CD4-positive, alpha-beta T cell treated with Interferon alpha-2 for 1 hour (primary cell): ENCODE measurements around the gene HLA-E.
A peak's percentile ranks its signal among the peaks of the same experiment; 100 is the strongest.
"Not testable (repeated sequence)": the region's sequence is repeated elsewhere in the genome, so short reads cannot be mapped to it uniquely, and the experiment has no call there.

Experiments
- DNase-seq, 2 donors: peaks; one replicate each; pipeline ENCODE4 v3.0.0-alpha.2; 2020 to 2022

Gene HLA-E

GRCh38 chr6:30481211-30481964 lies 7.9 kb upstream of the HLA-E start:
- DNase-seq = no peak

DNA sequence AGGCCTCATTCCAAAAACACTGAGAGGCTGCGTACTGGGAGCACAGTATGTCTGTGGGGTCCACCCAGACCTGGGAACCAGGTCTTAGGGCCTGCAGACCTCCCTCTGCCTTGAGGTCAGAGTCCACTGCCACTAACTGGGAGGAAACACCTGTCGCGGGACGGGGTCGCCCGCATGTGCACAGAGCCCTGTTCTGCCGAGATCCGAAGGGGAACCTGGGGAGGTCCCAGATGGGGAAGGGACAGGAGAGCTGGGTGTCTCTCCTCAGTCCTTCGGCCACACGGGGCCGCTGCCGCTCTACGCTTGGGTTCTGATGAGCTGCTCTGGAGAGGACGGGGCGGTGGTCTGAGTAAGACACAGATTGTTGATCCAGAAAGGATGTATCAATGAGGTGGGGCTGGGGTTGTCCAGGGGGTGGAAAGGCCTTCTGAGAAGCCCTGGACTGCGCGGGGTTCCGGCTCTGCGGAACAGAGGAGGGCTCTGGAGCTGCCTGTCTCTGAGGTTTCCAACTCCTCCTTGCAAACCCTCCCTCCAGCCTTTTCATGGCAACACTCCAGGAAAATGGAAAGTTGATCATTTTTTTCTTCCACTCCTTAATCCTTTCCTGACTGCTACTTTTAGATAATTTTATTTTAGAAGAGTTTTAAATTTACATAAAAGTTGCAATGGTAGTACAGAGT lies 7.2 kb upstream of the HLA-E start:
- DNase-seq = peak; percentile 86 to 87

DNA sequence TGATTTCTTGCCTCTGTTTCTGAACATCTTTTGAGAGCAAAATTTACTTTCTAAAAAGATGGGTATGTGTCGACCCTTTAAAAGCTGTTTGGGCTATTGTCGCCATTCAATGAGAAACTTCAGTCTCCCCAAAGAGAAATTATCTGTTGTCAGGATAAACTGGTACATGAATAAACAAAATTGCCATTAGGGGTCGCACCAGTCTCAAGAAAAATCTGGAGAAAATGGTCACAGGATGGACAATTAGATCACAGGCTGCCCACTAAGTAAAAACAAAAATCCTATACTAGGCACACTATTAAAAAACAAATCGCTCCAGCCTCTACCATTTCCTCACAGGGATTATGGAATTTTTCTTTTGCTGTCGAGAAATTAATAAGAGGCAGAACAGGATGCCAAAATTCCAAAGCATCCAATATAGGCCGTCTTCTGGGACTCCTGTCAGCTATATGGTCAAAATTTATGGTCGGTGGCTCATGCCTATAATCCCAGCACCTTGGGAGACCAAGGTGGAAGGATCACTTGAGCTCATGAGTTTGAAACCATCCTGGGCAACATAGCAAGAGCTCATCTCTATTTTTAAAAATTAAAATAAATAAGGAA lies 5.5 kb upstream of the HLA-E start:
- peak; percentile 58 to 78 for DNase-seq

- no peak for DNase-seq
These were observed 4.1 kb upstream of the HLA-E start for GRCh38 chr6:30485236-30485635.

GRCh38 chr6:30487926-30488325 lies 1.4 kb upstream of the HLA-E start:
- DNase-seq = no peak

GRCh38 chr6:30488697-30489080 lies 620 bp upstream of the HLA-E start:
- not testable (repeated sequence) for DNase-seq

- DNase-seq = peak; percentile 80 to 89
These were observed 942 bp downstream of the HLA-E start for GRCh38 chr6:30490026-30490876.

DNA sequence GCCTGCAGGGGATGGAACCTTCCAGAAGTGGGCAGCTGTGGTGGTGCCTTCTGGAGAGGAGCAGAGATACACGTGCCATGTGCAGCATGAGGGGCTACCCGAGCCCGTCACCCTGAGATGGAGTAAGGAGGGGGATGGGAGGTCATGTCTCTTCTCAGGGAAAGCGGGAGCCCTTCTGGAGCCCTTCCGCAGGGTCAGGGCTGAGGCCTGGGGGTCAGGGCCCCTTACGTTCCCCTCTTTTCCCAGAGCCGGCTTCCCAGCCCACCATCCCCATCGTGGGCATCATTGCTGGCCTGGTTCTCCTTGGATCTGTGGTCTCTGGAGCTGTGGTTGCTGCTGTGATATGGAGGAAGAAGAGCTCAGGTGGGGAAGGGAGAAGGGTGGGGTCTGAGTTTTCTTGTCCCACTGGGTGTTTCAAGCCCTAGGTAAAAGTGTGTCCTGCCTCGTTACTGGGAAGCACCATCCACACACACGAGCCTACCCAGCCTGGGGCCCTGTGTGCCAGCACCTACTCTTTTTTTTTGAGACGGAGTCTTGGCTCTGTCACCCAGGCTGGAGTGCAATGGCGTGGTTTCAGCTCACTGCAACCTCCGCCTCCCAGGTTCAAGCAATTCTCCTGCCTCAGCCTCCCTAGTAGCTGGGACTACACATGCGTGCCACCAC lies 2.1 kb downstream of the HLA-E start:
- peak in 1 of 2 donors; percentile 50 for DNase-seq

DNA sequence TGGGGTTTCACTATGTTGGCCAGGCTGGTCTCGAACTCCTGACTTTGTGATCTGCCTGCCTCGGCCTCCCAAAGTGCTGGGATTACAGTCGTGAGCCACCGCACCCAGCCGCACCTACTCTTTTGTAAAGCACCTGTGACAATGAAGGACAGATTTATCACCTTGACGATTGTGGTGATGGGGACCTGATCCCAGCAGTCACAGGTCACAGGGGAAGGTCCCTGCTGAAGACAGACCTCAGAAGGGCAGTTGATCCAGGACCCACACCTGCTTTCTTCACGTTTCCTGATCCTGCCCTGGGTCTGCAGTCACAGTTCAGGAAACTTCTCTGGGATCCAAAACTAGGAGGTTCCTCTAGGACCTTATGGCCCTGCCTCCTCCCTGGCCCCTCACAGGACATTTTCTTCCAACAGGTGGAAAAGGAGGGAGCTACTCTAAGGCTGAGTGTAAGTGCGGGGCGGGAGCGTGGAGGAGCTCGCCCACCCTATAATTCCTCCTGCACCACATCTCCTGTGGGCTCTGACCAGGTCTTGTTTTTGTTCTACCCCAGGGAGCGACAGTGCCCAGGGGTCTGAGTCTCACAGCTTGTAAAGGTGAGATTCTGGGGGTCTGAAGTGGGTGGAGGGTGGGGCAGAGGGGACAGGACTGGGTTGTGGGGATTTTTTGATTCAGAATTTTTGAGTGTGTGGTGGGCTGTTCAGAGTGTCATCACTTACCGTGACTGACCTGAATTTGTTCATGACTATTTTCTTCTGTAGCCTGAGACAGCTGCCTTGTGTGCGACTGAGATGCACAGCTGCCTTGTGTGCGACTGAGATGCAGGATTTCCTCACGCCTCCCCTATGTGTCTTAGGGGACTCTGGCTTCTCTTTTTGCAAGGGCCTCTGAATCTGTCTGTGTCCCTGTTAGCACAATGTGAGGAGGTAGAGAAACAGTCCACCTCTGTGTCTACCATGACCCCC lies 3.0 kb downstream of the HLA-E start:
- DNase-seq = peak in 1 of 2 donors; percentile 52

DNA sequence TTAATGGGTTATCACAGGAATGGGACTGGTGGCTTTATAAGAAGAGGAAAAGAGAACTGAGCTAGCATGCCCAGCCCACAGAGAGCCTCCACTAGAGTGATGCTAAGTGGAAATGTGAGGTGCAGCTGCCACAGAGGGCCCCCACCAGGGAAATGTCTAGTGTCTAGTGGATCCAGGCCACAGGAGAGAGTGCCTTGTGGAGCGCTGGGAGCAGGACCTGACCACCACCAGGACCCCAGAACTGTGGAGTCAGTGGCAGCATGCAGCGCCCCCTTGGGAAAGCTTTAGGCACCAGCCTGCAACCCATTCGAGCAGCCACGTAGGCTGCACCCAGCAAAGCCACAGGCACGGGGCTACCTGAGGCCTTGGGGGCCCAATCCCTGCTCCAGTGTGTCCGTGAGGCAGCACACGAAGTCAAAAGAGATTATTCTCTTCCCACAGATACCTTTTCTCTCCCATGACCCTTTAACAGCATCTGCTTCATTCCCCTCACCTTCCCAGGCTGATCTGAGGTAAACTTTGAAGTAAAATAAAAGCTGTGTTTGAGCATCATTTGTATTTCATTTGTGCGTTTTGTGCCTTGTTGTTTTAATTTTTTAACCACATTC lies 4.4 kb downstream of the HLA-E start:
- peak; percentile 66 to 72 for DNase-seq

DNA sequence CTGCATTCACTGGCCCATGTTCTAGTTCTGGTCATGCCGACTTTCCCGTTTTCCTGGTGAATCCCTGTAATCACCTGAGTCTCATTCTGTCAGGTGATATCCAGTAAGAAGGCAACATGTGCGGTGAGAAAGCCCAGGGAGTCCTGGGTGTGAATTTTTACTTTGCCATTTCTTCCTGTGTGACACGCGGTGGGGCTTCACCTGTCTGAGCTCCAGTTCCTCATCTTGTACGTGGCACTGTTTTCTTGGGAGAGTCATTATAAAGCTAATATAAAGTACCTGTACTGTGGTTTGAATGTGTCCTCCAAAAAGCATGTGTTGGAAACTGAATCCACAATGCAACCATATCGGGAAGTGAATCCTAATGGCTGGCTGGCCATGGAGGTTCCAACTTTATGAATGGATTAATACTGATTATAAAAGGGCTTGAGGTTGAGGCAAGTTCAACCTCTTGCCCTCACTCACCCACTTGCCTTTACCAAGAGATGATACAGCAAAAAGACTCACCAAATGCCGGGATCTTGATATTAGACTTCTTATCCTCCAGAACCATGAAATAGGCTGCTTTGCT lies 5.1 kb downstream of the HLA-E start:
- peak; percentile 57 to 70 for DNase-seq

DNA sequence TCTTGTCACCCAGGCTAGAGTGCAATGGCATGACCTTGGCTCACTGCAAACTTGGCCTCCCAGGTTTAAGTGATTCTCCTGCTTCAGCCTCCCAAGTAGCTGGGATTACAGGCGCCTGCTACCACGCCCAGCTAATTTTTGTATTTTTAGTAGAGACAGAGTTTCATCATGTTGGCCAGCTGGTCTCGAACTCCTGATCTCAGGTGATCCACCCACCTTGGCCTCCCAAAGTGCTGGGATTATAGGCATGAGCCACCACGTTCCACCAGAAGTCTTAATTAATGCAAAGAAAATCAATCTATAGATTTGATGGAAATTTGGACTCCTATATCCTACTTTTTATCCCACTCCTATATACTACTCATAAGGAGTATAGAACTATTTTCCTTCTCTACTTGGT lies 5.8 kb downstream of the HLA-E start:
- DNase-seq = peak in 1 of 2 donors; percentile 51

DNA sequence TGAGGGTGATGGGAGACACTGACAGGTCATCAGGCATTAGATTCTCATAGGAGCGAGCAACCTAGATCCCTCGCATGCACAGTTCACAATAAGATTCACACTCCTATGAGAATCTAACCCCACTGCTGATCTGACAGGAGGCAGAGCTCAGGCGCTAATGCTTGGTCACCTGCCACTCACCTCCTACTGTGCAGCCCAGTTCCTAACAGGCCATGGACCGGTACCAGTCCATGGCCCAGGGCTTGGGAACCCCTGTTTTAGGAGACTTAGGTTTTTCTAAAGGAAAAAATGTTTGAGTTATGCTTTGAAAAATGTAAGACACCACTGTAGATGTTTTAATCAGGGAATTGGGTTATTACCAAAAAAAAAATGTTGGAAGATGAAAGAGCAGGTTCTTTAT lies 6.7 kb downstream of the HLA-E start:
- peak in 1 of 2 donors; percentile 37 for DNase-seq

DNA sequence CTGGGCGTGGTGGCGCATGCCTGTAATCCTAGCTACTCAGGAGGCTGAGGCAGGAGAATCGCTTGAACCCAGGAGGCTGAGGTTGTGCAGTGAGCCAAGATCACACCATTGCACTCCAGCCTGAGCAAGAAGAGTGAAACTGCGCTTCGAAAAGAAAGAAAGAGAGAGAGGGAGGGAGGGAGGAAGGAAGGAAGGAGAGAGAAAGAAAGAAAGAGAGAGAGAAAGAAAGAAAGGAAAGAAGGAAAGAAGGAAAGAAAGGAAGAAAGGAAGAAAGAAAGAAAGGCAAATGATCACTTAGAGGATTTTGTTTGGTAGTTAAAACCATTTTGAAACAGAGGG lies 7.9 kb downstream of the HLA-E start:
- not testable (repeated sequence) for DNase-seq

DNA sequence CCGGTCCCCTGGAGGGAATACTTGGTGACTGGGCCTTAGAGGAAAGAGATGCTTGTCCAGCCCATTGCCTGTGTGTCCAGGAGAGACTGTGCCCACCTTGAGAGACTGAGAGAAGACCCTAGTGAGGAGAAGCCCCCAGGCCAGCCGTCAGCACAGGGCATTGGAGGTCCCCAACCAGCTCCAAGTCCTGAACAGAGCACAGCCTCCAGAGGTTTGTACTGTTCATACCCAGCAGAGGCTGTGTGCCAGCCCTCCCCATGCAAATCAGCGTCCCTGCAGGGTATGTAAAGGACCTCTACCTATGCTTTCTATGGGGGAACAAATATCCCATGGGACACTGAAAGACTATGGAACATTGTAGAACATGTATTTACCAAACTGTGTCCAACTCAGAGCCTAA lies 8.4 kb downstream of the HLA-E start:
- no peak for DNase-seq

DNA sequence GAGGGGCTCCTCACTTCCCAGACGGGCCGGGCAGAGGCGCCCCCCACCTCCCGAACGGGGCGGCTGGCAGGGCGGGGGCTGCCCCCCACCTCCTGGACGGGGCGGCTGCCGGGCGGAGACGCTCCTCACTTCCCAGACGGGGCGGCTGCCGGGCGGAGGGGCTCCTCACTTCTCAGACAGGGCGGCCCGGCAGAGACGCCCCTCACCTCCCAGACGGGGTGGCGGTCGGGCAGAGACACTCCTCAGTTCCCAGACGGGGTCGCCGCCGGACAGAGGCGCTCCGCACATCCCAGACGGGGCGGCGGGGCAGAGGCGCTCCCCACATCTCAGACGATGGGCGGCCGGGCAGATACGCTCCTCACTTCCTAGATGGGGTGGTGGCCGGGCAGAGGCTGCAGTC lies 9.4 kb downstream of the HLA-E start:
- DNase-seq = not testable (repeated sequence)

DNA sequence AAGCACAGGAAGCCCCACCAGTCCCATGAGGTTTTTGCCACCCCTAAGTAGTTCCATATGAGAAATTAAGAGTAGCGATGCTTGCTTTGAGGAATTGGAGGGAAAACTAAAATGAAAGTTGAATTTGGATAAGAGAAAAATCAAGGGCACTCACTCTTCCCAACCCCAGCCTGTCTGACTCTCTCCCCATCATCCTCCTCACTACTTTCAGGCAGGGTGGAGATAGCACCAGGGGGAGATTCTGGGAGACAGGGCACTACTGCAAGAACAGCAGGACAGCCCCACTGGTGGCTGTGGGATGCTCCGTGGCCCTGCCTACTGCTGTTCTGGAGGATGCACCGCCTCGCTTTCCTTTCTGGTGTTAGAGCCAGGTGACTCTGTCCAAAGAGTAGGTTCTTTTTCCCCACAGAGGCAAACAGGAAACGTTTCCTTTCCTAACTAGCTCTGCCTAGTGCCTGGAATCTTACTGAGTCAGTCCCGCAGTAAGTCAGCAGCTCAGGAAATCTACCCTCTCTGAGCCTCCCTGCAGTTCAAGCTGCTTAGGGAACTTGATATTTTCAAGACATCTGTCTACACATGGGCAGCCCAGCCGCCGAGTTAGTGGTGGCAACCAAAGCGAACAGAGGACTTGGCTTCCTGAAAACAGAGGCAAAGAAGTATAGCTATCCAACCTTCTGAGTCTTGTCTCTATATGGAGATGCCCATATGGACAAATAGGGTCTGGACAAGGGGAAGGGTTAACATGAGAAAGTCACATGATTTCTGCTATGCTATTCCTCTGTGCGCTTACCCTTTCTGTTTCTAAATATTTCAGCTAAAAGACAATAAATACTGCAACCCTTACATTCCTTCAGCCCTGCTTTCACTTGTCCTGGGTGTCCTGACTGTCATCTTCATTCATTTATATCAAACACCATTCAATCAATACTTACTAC lies 11.4 kb downstream of the HLA-E start:
- peak in 1 of 2 donors; percentile 21 for DNase-seq

- no peak for DNase-seq
These were observed 18.8 kb downstream of the HLA-E start for GRCh38 chr6:30507849-30508827.
